MCF 10A (cell line): Measurements from ENCODE around the gene SARDH. TPM values are rescaled to one million over a fixed set of nuclear protein-coding genes. Genes with fewer than 3 reads are reported as not detected.
"Not testable (repeated sequence)": the region's sequence is repeated elsewhere in the genome, so short reads cannot be mapped to it uniquely, and the experiment has no call there.

Source experiments
- BruUV-seq: library from RNA; stranded (reverse); fragments of 400-500 nt; replicated peaks from 2 replicates; lab custom pipeline; 2021; lab: Mats Ljungman, UMichigan
- CTCF ChIA-PET: fragments of 300-600 bp; sonication (Branson Sonifier 250); formaldehyde crosslinking; extraction: SDS; loops from one replicate; lab custom pipeline; 2021; ENCODE audit warnings: antibody characterized with exemption, inconsistent platforms; lab: Yijun Ruan, JAX
- POLR2A ChIA-PET: fragments of 300-600, 350-650 bp; sonication (Branson Sonifier 250); formaldehyde crosslinking; extraction: SDS; loops from one replicate; lab custom pipeline; 2020; ENCODE audit warnings: antibody characterized with exemption, inconsistent platforms; lab: Yijun Ruan, JAX
- DNase-seq: peaks from one replicate; pipeline ENCODE4 v3.0.0-alpha.2; 2018; ENCODE audit not compliant: unreplicated experiment
- H3K27ac Mint-ChIP-seq: one replicate; pipeline ENCODE4 v1.8.0; 2022; ENCODE audit warnings: mild to moderate bottlenecking, low read depth, mixed read lengths; ENCODE audit not compliant: unreplicated experiment
- H3K27me3 Mint-ChIP-seq: one replicate; pipeline ENCODE4 v1.8.0; 2022; ENCODE audit warnings: mixed read lengths; ENCODE audit not compliant: insufficient read depth, unreplicated experiment
- H3K36me3 Mint-ChIP-seq: one replicate; pipeline ENCODE4 v1.8.0; 2022; ENCODE audit warnings: mild to moderate bottlenecking, moderate library complexity, mixed read lengths; ENCODE audit not compliant: insufficient read depth, unreplicated experiment
- H3K4me1 Mint-ChIP-seq: one replicate; pipeline ENCODE4 v1.8.0; 2022; ENCODE audit warnings: mixed read lengths; ENCODE audit not compliant: insufficient read depth, unreplicated experiment
- H3K4me3 Mint-ChIP-seq: one replicate; pipeline ENCODE4 v1.8.0; 2022; ENCODE audit warnings: mild to moderate bottlenecking, moderate library complexity, mixed read lengths; ENCODE audit not compliant: unreplicated experiment
- H3K9me3 Mint-ChIP-seq: one replicate; pipeline ENCODE4 v1.8.0; 2022; ENCODE audit warnings: mixed read lengths; ENCODE audit not compliant: unreplicated experiment
- intact Hi-C: fragments of 100-400 bp; cut with micrococcal nuclease; formaldehyde crosslinking; loops from 2 replicates; pipeline ENCODE4 v1.14.1; 2022
- total RNA-seq: library from RNA; stranded (reverse); gene quantifications from 2 replicates; pipeline ENCODE4 v1.2.3, GENCODE V29; 2022
- TF ChIP-seq, protein P1 (sequence below): fragments of 200-600 bp; IDR thresholded peaks from one replicate; pipeline ENCODE4 v1.8.0; 2022; ENCODE audit warnings: antibody characterized with exemption, mild to moderate bottlenecking; ENCODE audit not compliant: unreplicated experiment

SARDH gene
- total RNA-seq, 1 experiment from 2014 or later: not detected

DNA sequence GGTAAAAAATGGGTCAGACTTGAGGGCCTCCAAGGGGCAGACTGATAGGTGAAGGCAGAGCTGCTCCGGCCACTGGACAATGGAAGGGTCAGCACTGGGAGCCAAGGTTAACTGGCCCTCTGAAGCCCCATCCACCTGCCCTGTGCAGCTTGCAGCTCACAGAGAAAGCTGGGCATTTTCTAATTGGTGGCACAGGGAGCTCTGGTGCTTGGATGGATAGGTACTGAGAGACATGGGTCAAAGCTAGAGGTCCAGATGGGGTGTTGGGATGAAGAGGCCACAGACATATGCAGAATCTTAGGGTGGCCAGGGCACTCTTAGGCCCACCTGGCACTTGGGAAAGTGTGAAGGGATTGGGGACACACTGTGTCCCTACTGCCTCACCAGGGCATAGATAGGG, 29.5 kb upstream of the SARDH start:
- Mint-ChIP-seq H3K27me3 (no peaks in the 10 kb centered on the region), H3K4me1 (no peaks in the 10 kb centered on the region)

DNA sequence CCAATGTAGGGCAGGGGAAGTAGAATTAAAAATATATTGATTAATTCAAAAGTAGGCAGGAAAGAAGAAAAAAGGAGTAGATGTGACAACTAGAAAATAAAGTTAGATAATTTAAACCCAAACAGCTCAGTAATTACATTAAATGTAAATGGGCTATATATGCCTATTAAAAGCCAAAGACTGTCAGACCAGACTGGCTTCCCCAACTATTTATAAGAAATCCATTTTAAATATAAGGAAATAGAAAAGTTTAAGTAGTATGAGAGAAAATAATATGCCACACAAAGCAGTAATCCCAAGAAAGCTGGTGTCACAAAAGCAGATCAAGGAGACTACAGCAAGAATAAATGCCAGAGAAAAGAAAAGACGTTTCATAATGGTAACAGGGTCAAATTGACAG, 28.9 kb upstream of the SARDH start:
- no TSS peak for BruUV-seq

More for the DNA sequence above, 29.5 kb upstream of the SARDH start:
- no peak overlapping the region for H3K27ac Mint-ChIP-seq
- TF ChIP-seq, protein P1, sequence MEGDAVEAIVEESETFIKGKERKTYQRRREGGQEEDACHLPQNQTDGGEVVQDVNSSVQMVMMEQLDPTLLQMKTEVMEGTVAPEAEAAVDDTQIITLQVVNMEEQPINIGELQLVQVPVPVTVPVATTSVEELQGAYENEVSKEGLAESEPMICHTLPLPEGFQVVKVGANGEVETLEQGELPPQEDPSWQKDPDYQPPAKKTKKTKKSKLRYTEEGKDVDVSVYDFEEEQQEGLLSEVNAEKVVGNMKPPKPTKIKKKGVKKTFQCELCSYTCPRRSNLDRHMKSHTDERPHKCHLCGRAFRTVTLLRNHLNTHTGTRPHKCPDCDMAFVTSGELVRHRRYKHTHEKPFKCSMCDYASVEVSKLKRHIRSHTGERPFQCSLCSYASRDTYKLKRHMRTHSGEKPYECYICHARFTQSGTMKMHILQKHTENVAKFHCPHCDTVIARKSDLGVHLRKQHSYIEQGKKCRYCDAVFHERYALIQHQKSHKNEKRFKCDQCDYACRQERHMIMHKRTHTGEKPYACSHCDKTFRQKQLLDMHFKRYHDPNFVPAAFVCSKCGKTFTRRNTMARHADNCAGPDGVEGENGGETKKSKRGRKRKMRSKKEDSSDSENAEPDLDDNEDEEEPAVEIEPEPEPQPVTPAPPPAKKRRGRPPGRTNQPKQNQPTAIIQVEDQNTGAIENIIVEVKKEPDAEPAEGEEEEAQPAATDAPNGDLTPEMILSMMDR: no peak
- no peak for DNase-seq
- CTCF ChIA-PET: interaction anchor here (0.6 to 0.7 kb wide), 2 partner anchors 11 to 25 kb away, joined by 3 to 4 read pairs; no protein-coding TSS in a partner anchor
- POLR2A ChIA-PET: no interaction called here
- intact Hi-C loops: no loop called here
- H3K9me3 Mint-ChIP-seq: peaks cover 7% of the 10 kb centered on the region
- BruUV-seq: no TSS peak
- peaks cover 42% of the 10 kb centered on the region for H3K36me3 Mint-ChIP-seq
- H3K4me3 Mint-ChIP-seq: no peak overlapping the region

DNA sequence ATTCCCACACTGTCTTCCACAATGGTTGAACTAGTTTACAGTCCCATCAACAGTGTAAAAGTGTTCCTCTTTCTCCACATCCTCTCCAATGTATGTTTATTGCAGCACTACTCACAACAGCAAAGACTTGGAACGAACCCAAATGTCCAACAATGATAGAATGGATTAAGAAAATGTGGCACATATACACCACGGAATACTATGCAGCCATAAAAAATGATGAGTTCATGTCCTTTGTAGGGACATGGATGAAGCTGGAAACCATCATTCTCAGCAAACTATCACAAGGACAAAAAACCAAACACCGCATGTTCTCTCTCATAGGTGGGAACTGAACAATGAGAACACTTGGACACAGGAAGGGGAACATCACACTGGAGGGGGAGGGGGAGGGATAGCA, 28.1 kb upstream of the SARDH start:
- H3K4me3 Mint-ChIP-seq, BruUV-seq, DNase-seq, H3K9me3 Mint-ChIP-seq, H3K27ac Mint-ChIP-seq, H3K27me3 Mint-ChIP-seq, CTCF ChIA-PET, H3K4me1 Mint-ChIP-seq, intact Hi-C loops, POLR2A ChIA-PET: not testable (repeated sequence)
- peaks cover 30% of the 10 kb centered on the region for H3K36me3 Mint-ChIP-seq

More for the DNA sequence above, 28.9 kb upstream of the SARDH start:
- Mint-ChIP-seq H3K9me3 (peaks cover 7% of the 10 kb centered on the region), H3K4me1 (no peaks in the 10 kb centered on the region), H3K27ac (no peak overlapping the region), H3K4me3 (no peak overlapping the region), H3K36me3 (peaks cover 36% of the 10 kb centered on the region), H3K27me3 (no peaks in the 10 kb centered on the region)
- POLR2A ChIA-PET: no interaction called here
- intact Hi-C loops: no loop called here
- CTCF ChIA-PET: interaction anchor here (0.6 kb wide), 1 partner anchor 26 kb away, joined by 4 read pairs; no protein-coding TSS in a partner anchor
- TF ChIP-seq, protein P1: no peak
- no peak for DNase-seq

DNA sequence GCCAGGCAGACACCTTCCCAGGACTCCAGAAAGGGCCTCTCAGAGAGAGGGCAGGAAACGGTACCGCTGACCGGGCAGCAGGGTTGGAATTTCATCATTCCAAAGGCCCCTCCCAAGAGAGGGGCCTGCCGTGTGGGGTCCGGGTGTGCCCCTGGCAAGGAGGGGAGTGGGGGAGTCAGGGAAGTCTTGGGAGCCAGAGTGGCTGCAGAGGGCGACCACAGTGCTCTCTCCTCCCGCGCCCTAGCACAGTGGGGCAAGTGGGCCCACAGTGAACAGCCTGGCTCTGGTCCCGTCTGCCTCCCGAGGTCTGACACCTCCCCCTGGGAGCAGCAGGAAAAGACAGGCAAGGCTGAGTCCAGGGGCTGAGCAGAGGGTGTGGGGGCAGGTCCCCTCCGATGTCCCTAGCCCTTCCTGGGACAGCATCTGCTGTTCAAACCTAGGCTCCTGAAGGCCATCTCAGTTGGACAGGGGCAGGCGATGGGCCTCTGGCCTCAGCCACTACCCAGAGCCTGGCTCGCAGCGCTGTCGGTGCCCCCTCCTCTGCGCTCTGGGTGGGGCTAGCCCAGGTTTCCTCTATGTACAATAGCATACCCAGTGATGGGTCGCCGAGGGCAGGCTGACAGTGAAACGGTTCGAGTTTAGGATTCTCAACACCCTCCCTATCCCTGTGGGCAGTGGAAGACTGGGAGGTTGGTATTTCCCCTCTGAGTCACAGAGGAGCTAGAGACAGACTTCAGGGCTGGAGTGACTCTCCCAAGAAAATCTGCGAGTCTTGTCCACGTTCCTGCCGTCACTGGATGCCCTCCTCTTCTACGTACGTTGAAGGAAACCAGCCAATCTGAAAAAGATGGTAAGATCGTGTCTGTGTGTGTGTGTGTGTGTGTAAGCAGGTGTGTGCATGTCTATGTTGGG, 25.4 kb upstream of the SARDH start:
- Mint-ChIP-seq H3K27ac (no peak overlapping the region), H3K4me3 (no peak overlapping the region), H3K36me3 (peaks cover 27% of the 10 kb centered on the region), H3K27me3 (no peaks in the 10 kb centered on the region), H3K9me3 (peaks cover 7% of the 10 kb centered on the region), H3K4me1 (no peaks in the 10 kb centered on the region)
- ChIA-PET CTCF (interaction anchor here (0.6 to 1.0 kb wide), 2 partner anchors 18 to 21 kb away, joined by 3 to 5 read pairs; no protein-coding TSS in a partner anchor), POLR2A (interaction anchor here (0.7 kb wide), 1 partner anchor 11 kb away, joined by 3 read pairs; no protein-coding TSS in a partner anchor)
- TF ChIP-seq, protein P1: no peak
- no peak for DNase-seq
- intact Hi-C loops: no loop called here
- no TSS peak for BruUV-seq
